H9 (cell line): ENCODE results near the gene TMOD4. TPM values are rescaled to one million over a fixed set of nuclear protein-coding genes. Genes with fewer than 3 reads are reported as not detected.

Experiments used
- DNase-seq: peaks from one replicate; pipeline ENCODE4 v3.0.0-alpha.2; 2017
- H2AFZ ChIP-seq: one replicate; pipeline ENCODE4 v1.6.1; 2013; ENCODE audit warnings: mild to moderate bottlenecking, low read length, control low read depth, moderate library complexity
- H2AK5ac ChIP-seq: 2 replicates; pipeline ENCODE4 v1.6.1; 2013; ENCODE audit warnings: low read length, control low read depth, mixed read lengths; ENCODE audit not compliant: insufficient read length
- H2BK120ac ChIP-seq: one replicate; pipeline ENCODE4 v1.6.1; 2013; ENCODE audit warnings: low read depth, mild to moderate bottlenecking, low read length, control low read depth, inconsistent platforms; ENCODE audit not compliant: poor library complexity, severe bottlenecking
- H2BK12ac ChIP-seq: 2 replicates; pipeline ENCODE4 v1.6.1; 2013; ENCODE audit warnings: low read length, control low read depth, mixed read lengths, low read depth; ENCODE audit not compliant: insufficient read length
- H2BK15ac ChIP-seq: 2 replicates; pipeline ENCODE4 v1.6.1; 2013; ENCODE audit warnings: low read depth, low read length, control low read depth
- H2BK20ac ChIP-seq: one replicate; pipeline ENCODE4 v1.6.1; 2013; ENCODE audit warnings: low read depth, mild to moderate bottlenecking, low read length, control low read depth, inconsistent platforms; ENCODE audit not compliant: poor library complexity, severe bottlenecking
- H2BK5ac ChIP-seq: 2 replicates; pipeline ENCODE4 v1.6.1; 2013; ENCODE audit warnings: low read length, control low read depth, mixed read lengths; ENCODE audit not compliant: insufficient read length
- H3K14ac ChIP-seq: 2 replicates; pipeline ENCODE4 v1.6.1; 2013; ENCODE audit warnings: low read length, control low read depth; ENCODE audit not compliant: insufficient read depth
- H3K18ac ChIP-seq: 2 replicates; pipeline ENCODE4 v1.6.1; 2013; ENCODE audit warnings: low read depth, mild to moderate bottlenecking, mixed read lengths, low read length, control low read depth; ENCODE audit not compliant: insufficient read length
- H3K23ac ChIP-seq: 2 replicates; pipeline ENCODE4 v1.6.1; 2013; ENCODE audit warnings: low read length, control low read depth, mixed read lengths, low read depth; ENCODE audit not compliant: insufficient read length
- H3K23me2 ChIP-seq: 2 replicates; pipeline ENCODE4 v1.6.1; 2013; ENCODE audit warnings: low read depth, mild to moderate bottlenecking, mixed read lengths, low read length, control low read depth; ENCODE audit not compliant: insufficient read length, poor library complexity, severe bottlenecking
- H3K27ac ChIP-seq: 2 replicates; pipeline ENCODE4 v1.5.1; 2013; ENCODE audit warnings: low read length, control low read depth, mixed read lengths, low read depth; ENCODE audit not compliant: insufficient read length
- H3K27me3 ChIP-seq: 2 replicates; pipeline ENCODE4 v1.6.1; 2013; ENCODE audit warnings: low read length, control low read depth, inconsistent platforms; ENCODE audit not compliant: insufficient read depth
- H3K4ac ChIP-seq: 2 replicates; pipeline ENCODE4 v1.6.1; 2013; ENCODE audit warnings: low read depth, mild to moderate bottlenecking, control low read depth, inconsistent platforms, low read length, moderate library complexity
- H3K4me1 ChIP-seq: 2 replicates; pipeline ENCODE4 v1.6.1; 2013; ENCODE audit warnings: low read length, control low read depth, inconsistent platforms; ENCODE audit not compliant: insufficient read depth
- H3K4me2 ChIP-seq: 2 replicates; pipeline ENCODE4 v1.6.1; 2013; ENCODE audit warnings: low read length, control low read depth, mixed read lengths; ENCODE audit not compliant: insufficient read length, insufficient read depth
- H3K56ac ChIP-seq: 2 replicates; pipeline ENCODE4 v1.6.1; 2013; ENCODE audit warnings: low read depth, mild to moderate bottlenecking, mixed read lengths, low read length, control low read depth; ENCODE audit not compliant: insufficient read length
- H3K79me1 ChIP-seq: 2 replicates; pipeline ENCODE4 v1.6.1; 2013; ENCODE audit warnings: low read depth, mild to moderate bottlenecking, moderate library complexity, low read length, control low read depth, inconsistent platforms; ENCODE audit not compliant: insufficient read depth, poor library complexity, severe bottlenecking
- H3K79me2 ChIP-seq: 2 replicates; pipeline ENCODE4 v1.6.1; 2013; ENCODE audit warnings: low read length, control low read depth, inconsistent platforms; ENCODE audit not compliant: insufficient read depth
- H3K9ac ChIP-seq: 2 replicates; pipeline ENCODE4 v1.6.1; 2013; ENCODE audit warnings: low read length, control low read depth, mixed read lengths; ENCODE audit not compliant: insufficient read length; ENCODE audit errors: extremely low read depth
- H3K9me3 ChIP-seq: one replicate; pipeline ENCODE4 v1.6.1; 2013; ENCODE audit warnings: low read depth, low read length, inconsistent platforms; ENCODE audit not compliant: control insufficient read depth
- H3T11ph ChIP-seq: one replicate; pipeline ENCODE4 v1.6.1; 2013; ENCODE audit warnings: mild to moderate bottlenecking, low read length, control low read depth, inconsistent platforms
- H4K20me1 ChIP-seq: one replicate; pipeline ENCODE4 v1.6.1; 2013; ENCODE audit not compliant: control insufficient read depth, insufficient read length, insufficient read depth
- H4K5ac ChIP-seq: 2 replicates; pipeline ENCODE4 v1.6.1; 2013; ENCODE audit warnings: low read depth, mild to moderate bottlenecking, mixed read lengths, low read length, control low read depth; ENCODE audit not compliant: insufficient read length
- H4K8ac ChIP-seq: replicated peaks from 2 replicates; pipeline ENCODE4 v1.6.1; 2013; ENCODE audit warnings: low read length, control low read depth, mixed read lengths, low read depth; ENCODE audit not compliant: insufficient read length
- H4K91ac ChIP-seq: 2 replicates; pipeline ENCODE4 v1.6.1; 2013; ENCODE audit warnings: low read depth, mild to moderate bottlenecking, moderate library complexity, mixed read lengths, low read length, control low read depth; ENCODE audit not compliant: insufficient read length
- H3K27ac Mint-ChIP-seq, 3 experiments: 2 replicates in 2 of 3; 3 replicates in 1 of 3; pipeline ENCODE4 v1.8.0; 2020 to 2021; ENCODE audit warnings: mixed read lengths in 3 of 3, mild to moderate bottlenecking in 1 of 3, moderate library complexity in 1 of 3
- H3K27me3 Mint-ChIP-seq: 2 replicates; pipeline ENCODE4 v1.8.0; 2021; ENCODE audit warnings: low read depth, mild to moderate bottlenecking, moderate library complexity, mixed read lengths
- H3K36me3 Mint-ChIP-seq, 3 experiments: 2 replicates in 2 of 3; 3 replicates in 1 of 3; pipeline ENCODE4 v1.8.0; 2020 to 2021; ENCODE audit warnings: low read depth in 3 of 3, mixed read lengths in 3 of 3; ENCODE audit not compliant: insufficient read depth in 1 of 3
- H3K4me1 Mint-ChIP-seq, 2 experiments: 2 replicates each; pipeline ENCODE4 v1.8.0; 2020; ENCODE audit warnings: mixed read lengths in 2 of 2
- H3K4me3 Mint-ChIP-seq, 2 experiments: 2 replicates in 1 of 2; 3 replicates in 1 of 2; pipeline ENCODE4 v1.8.0; 2020 to 2021; ENCODE audit warnings: mild to moderate bottlenecking in 2 of 2, mixed read lengths in 2 of 2, moderate library complexity in 1 of 2
- H3K9me3 Mint-ChIP-seq, 2 experiments: 2 replicates in 1 of 2; 3 replicates in 1 of 2; pipeline ENCODE4 v1.8.0; 2020; ENCODE audit warnings: mild to moderate bottlenecking in 2 of 2, mixed read lengths in 2 of 2, moderate library complexity in 1 of 2
- WGBS: extraction: QIAGEN DNeasy Blood & Tissue Kit; methylation state at CpG from one replicate; pipeline ENCODE4 v1.1.7; 2013; ENCODE audit warnings: missing lambda C conversion rate, low lambda C conversion rate, mixed read lengths; ENCODE audit not compliant: insufficient read length; ENCODE audit errors: extremely low coverage; 5-methylcytosine and 5-hydroxymethylcytosine counted together
- total RNA-seq: library from RNA; stranded (reverse); gene quantifications from 2 replicates; pipeline ENCODE4 v1.2.1, GENCODE V29; 2021
- TF ChIP-seq, protein P1 (sequence below): fragments of 200-600 bp; sonication (generic); conservative IDR thresholded peaks from 3 replicates; pipeline ENCODE4 v1.8.0; 2021; ENCODE audit warnings: antibody characterized with exemption, mild to moderate bottlenecking

TMOD4 gene
- total RNA-seq, 1 experiment from 2014 or later, result 0.42 TPM

DNA sequence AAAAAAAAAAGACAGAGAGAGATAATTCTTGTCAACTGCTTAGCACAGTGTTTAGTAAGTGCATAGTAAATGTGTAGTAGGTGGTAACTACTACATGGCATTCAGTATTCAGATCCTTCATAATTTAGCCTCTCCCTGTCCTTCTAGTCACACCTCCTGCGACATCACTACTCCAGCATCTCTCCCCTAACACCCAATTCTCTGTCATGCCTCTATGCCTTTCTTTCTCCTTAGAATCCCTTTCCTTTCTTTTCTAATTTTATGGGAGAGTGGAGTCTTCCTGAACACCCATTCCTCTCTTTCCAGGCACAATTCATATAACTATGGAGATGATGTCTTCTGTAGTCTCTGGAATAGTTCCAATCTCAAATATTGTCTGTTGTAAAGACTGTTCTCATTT, 18.1 kb upstream of the TMOD4 start:
- no peak overlapping the region for H4K5ac ChIP-seq
- no peak overlapping the region for H3K27ac ChIP-seq
- no peaks in the 10 kb centered on the region for H3K4me1 ChIP-seq
- no peak overlapping the region for H2BK20ac ChIP-seq
- no peak overlapping the region for H3K56ac ChIP-seq
- H3K4ac ChIP-seq, result no peak overlapping the region
- no peak overlapping the region for H3K4me2 ChIP-seq
- peaks cover 4% of the 10 kb centered on the region for H3K27me3 Mint-ChIP-seq
- H3K9me3 Mint-ChIP-seq, result peaks cover 0 to 2% of the 10 kb centered on the region in 2 experiments; a peak in 1 of 5 replicates
- H3T11ph ChIP-seq, result no peak overlapping the region
- H3K27ac Mint-ChIP-seq, result no peak overlapping the region
- H3K27me3 ChIP-seq, result no peaks in the 10 kb centered on the region
- H3K79me2 ChIP-seq, result peaks cover 10% of the 10 kb centered on the region; the same call in 1 of the 2 replicates
- no peak overlapping the region for H3K18ac ChIP-seq
- no peak overlapping the region for H2BK120ac ChIP-seq
- no peak overlapping the region for H3K9ac ChIP-seq
- no peak overlapping the region for H2BK12ac ChIP-seq
- no peak overlapping the region for H3K23ac ChIP-seq
- H4K20me1 ChIP-seq, result no peaks in the 10 kb centered on the region
- H2AFZ ChIP-seq, result no peak overlapping the region
- H3K4me3 Mint-ChIP-seq, result no peak overlapping the region
- TF ChIP-seq, protein P1, sequence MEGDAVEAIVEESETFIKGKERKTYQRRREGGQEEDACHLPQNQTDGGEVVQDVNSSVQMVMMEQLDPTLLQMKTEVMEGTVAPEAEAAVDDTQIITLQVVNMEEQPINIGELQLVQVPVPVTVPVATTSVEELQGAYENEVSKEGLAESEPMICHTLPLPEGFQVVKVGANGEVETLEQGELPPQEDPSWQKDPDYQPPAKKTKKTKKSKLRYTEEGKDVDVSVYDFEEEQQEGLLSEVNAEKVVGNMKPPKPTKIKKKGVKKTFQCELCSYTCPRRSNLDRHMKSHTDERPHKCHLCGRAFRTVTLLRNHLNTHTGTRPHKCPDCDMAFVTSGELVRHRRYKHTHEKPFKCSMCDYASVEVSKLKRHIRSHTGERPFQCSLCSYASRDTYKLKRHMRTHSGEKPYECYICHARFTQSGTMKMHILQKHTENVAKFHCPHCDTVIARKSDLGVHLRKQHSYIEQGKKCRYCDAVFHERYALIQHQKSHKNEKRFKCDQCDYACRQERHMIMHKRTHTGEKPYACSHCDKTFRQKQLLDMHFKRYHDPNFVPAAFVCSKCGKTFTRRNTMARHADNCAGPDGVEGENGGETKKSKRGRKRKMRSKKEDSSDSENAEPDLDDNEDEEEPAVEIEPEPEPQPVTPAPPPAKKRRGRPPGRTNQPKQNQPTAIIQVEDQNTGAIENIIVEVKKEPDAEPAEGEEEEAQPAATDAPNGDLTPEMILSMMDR, result no peak
- no peak for DNase-seq
- no peak overlapping the region for H3K14ac ChIP-seq
- H2BK5ac ChIP-seq, result no peak overlapping the region
- no peak overlapping the region for H2AK5ac ChIP-seq
- H4K8ac ChIP-seq, result no peak overlapping the region
- peaks cover 4% of the 10 kb centered on the region for H3K23me2 ChIP-seq
- WGBS, result no CpG with 5 or more reads among the region's 1 CpG
- H4K91ac ChIP-seq, result no peak overlapping the region
- peaks cover 8 to 15% of the 10 kb centered on the region in 2 experiments for H3K4me1 Mint-ChIP-seq
- peaks cover under 1 to 7% (median under 1%) of the 10 kb centered on the region in 3 experiments; a peak in 4 of 7 replicates for H3K36me3 Mint-ChIP-seq
- no peaks in the 10 kb centered on the region for H3K79me1 ChIP-seq
- no peaks in the 10 kb centered on the region for H3K9me3 ChIP-seq
- H2BK15ac ChIP-seq, result no peak overlapping the region
